ENCODE results near the gene TTC7B. TPM values are rescaled to one million over a fixed set of nuclear protein-coding genes. Genes with fewer than 3 reads are reported as not detected.

Gene TTC7B
- total and polyA plus RNA-seq, 2 donors (not counting 3 experiments of a cell fraction or from before 2014, with no cell fraction given): 46.8 to 76.5 TPM

DNA sequence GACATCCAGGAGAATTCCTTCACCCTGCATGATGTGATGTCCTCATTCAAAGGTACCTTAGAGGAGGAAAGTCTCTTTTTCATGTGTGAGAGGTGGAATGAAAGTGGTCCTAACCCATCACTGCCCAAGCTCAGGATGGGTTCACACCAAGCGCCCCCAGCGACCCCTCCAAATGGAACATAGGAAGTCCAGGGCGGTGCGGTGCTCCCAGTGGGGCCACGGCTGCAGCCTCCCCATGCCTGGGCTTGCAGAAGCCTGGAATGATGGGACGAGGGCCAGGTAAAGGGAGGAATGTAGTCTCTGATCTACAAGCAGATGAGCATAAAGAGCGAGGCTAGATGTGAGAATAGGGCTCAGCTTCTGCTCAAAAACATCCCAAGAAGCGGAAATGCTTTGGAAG is 196.3 kb downstream of the TTC7B start:
- Histone ChIP-seq H3K27ac (ENCODE audit: insufficient read depth, low read depth, low read length) (no peak overlapping the region), H2AFZ (ENCODE audit: low read depth, low read length) (no peak overlapping the region), H3K9ac (replicated peaks; ENCODE audit: extremely low read depth, insufficient read depth, low read length) (no peak overlapping the region), H3K4me1 (ENCODE audit: control insufficient read depth, extremely low read depth, insufficient read depth, low read length) (peaks cover 40% of the 10 kb centered on the region), H3K79me2 (ENCODE audit: control insufficient read depth, insufficient read depth, low read length) (no peaks in the 10 kb centered on the region), H3K9me3 (replicated peaks; ENCODE audit: control insufficient read depth, insufficient read depth, low read length) (no peaks in the 10 kb centered on the region), H4K20me1 (replicated peaks; ENCODE audit: control insufficient read depth, extremely low read depth, insufficient read depth, low read length) (no peaks in the 10 kb centered on the region), H3K36me3 (ENCODE audit: control insufficient read depth in 2 of 2, extremely low read depth in 1 of 2, insufficient read depth in 2 of 2, low read length in 2 of 2) (no peaks in the 10 kb centered on the region), H3K4me3 (replicated peaks in 1 of 3; ENCODE audit: insufficient read depth in 1 of 3, low read depth in 1 of 3, low read length in 3 of 3) (no peak overlapping the region), H3K4me2 (ENCODE audit: insufficient read depth, low read length) (no peak overlapping the region), H3K9me1 (replicated peaks; ENCODE audit: control insufficient read depth, extremely low read depth, insufficient read depth, low read length) (no peaks in the 10 kb centered on the region), H3K27me3 (ENCODE audit: control insufficient read depth in 2 of 2, insufficient read depth in 2 of 2, low read length in 2 of 2) (no peaks in the 10 kb centered on the region)
- dilution Hi-C loops (cut with MboI; ENCODE audit: extremely low pct_ligation_motif_present, low sequenced_read_pairs): no loop called here
- DNase-seq (ENCODE audit: low read depth, low spot score) (no peak), FAIRE-seq (no peak)
- TF ChIP-seq FOS (IDR thresholded peaks at IDR 0.05; ENCODE audit: borderline replicate concordance, insufficient read depth, low read length) (no peak), JUN (IDR thresholded peaks at IDR 0.05; ENCODE audit: borderline replicate concordance, insufficient read depth, insufficient read length, low read depth) (no peak), MYC (IDR thresholded peaks at IDR 0.05; ENCODE audit: low read depth, low read length) (no peak), EZH2 (IDR thresholded peaks at IDR 0.05; ENCODE audit: borderline replicate concordance, low read depth, low read length, severe bottlenecking) (no peak), GATA2 (IDR thresholded peaks at IDR 0.05; ENCODE audit: insufficient read depth, insufficient read length, low read depth, low read length) (no peak), POLR2A (IDR thresholded peaks at IDR 0.05; ENCODE audit: low read depth, low read length) (no peak), POLR2AphosphoS5 (IDR thresholded peaks at IDR 0.05; ENCODE audit: insufficient read depth, low read depth, low read length) (no peak)
- TF ChIP-seq, protein P1, sequence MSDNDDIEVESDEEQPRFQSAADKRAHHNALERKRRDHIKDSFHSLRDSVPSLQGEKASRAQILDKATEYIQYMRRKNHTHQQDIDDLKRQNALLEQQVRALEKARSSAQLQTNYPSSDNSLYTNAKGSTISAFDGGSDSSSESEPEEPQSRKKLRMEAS (IDR thresholded peaks at IDR 0.05; ENCODE audit: insufficient read depth, insufficient read length): no peak
- TF ChIP-seq, protein P2, sequence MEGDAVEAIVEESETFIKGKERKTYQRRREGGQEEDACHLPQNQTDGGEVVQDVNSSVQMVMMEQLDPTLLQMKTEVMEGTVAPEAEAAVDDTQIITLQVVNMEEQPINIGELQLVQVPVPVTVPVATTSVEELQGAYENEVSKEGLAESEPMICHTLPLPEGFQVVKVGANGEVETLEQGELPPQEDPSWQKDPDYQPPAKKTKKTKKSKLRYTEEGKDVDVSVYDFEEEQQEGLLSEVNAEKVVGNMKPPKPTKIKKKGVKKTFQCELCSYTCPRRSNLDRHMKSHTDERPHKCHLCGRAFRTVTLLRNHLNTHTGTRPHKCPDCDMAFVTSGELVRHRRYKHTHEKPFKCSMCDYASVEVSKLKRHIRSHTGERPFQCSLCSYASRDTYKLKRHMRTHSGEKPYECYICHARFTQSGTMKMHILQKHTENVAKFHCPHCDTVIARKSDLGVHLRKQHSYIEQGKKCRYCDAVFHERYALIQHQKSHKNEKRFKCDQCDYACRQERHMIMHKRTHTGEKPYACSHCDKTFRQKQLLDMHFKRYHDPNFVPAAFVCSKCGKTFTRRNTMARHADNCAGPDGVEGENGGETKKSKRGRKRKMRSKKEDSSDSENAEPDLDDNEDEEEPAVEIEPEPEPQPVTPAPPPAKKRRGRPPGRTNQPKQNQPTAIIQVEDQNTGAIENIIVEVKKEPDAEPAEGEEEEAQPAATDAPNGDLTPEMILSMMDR (IDR thresholded peaks at IDR 0.05; ENCODE audit: extremely low read depth in 1 of 2, insufficient read depth in 1 of 2, low read depth in 1 of 2, low read length in 2 of 2): no peak
- CTCF ChIA-PET: interaction anchor here (1.2 to 1.3 kb wide), 2 partner anchors 19 to 77 kb away, joined by 3 read pairs; no protein-coding TSS in a partner anchor
- intact Hi-C loops (cut with micrococcal nuclease): loop anchor here (5.0 kb wide), 1 partner anchor 238 kb away; no protein-coding TSS in a partner anchor
- no TSS peak for BruUV-seq (replicated peaks)
- POLR2A ChIA-PET: no interaction called here

Data from endothelial cell of umbilical vein (primary cell).